Body of pancreas (tissue), 4 donors: Measurements from ENCODE around the gene LAD1.

Source experiments
- POLR2A ChIP-seq, 3 donors: fragments of 450-650 bp; IDR thresholded peaks; one replicate each; pipeline ENCODE4 v1.6.1; 2016; ENCODE audit warnings: antibody characterized with exemption in 3 of 3, mild to moderate bottlenecking in 2 of 3
- TF ChIP-seq, protein P1 (sequence below), 7 experiments: fragments of 450-650 bp in 4 of 7; fragments of 200-600 bp in 3 of 7; sonication (generic) in 3 of 7; IDR thresholded peaks; one replicate each; pipeline ENCODE4 v1.5.1; 2016 to 2019; ENCODE audit warnings: antibody characterized with exemption in 7 of 7

- TF ChIP-seq, protein P1, sequence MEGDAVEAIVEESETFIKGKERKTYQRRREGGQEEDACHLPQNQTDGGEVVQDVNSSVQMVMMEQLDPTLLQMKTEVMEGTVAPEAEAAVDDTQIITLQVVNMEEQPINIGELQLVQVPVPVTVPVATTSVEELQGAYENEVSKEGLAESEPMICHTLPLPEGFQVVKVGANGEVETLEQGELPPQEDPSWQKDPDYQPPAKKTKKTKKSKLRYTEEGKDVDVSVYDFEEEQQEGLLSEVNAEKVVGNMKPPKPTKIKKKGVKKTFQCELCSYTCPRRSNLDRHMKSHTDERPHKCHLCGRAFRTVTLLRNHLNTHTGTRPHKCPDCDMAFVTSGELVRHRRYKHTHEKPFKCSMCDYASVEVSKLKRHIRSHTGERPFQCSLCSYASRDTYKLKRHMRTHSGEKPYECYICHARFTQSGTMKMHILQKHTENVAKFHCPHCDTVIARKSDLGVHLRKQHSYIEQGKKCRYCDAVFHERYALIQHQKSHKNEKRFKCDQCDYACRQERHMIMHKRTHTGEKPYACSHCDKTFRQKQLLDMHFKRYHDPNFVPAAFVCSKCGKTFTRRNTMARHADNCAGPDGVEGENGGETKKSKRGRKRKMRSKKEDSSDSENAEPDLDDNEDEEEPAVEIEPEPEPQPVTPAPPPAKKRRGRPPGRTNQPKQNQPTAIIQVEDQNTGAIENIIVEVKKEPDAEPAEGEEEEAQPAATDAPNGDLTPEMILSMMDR (IDR thresholded peaks at IDR 0.05): no peak
- TF ChIP-seq POLR2A (IDR thresholded peaks at IDR 0.05): no peak
Observed at GRCh38 chr1:201357211-201357610, 41.9 kb downstream of the LAD1 start.
